GM18502 (cell line): ENCODE measurements around the gene RAX2.

Experiments
- ATAC-seq: cut with Tn5 transposase; IDR thresholded peaks from one replicate; pipeline ENCODE4 v1.9.1; 2021; ENCODE audit warnings: mild to moderate bottlenecking; ENCODE audit not compliant: unreplicated experiment, poor library complexity

Gene RAX2

DNA sequence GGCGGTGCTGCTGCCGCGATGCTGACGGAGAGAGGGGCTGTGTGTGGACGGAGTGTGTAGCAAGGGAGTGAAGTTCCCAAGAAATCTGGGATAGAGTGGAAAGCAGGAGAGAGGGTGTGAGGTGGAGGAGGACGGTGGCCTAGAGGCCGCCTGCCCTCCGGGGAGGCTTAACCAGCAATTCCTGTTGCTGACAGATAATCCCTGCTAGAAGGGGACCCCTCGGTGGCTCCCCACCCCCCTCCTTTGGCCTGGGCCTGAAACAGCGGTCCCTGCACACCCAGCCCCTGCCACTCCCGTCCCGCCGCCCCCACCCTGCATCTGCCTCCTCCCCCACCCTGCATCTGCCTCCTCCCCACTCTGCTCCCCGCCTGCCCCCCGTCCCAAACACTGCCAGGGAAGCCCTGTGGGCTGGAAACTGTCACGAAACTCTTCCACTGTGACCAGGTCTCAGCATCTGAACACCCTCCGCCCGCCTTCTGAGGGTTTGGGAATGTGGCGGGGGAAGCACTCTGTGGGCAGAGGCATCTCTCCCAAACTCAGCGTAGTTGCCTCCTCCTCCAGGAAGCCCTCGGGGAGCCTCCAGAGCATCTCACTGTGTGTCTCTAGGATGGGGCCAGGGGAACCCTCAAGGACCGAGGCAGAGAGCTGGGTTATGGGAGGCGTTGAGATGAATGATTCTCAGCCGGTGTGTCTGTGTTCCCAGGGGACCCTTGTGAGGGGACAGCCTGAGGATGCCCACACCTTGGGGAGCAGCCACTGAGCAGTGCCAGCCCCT, 31.3 kb upstream of the RAX2 start:
- no peak for ATAC-seq

DNA sequence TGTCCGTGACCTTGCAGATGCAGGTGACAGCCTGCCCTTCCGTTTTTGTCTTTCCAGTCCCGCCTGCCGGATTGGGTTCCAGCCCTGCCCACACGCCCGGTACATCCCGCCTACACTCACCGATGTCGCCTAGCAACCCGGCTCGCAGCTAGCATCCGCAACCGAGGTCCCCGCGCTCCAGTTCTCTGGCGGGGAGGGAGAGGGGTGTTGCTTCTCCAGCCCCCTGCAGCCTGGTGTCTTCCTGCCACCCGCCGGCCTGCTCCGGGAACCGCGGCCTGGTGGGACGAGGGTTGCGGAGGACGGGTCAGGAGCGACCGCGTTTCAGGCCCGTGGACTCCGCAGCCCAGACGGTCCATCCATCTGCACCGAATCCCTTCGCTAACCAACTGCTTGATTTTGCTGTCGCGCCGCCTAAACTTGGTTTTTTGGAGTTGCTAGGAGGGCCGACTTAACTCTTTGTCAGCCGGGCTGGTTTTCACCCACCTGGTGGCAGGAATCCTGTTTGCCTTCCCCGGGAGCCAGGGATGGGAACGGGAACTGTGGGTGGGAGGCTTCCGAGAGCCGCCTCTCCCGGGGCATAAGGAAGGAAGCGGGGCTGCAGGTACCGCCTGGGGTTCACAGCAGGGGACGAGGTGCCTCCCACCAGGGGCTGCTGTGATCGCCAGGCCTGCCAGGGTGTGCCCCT, 29.5 kb upstream of the RAX2 start:
- no peak for ATAC-seq

DNA sequence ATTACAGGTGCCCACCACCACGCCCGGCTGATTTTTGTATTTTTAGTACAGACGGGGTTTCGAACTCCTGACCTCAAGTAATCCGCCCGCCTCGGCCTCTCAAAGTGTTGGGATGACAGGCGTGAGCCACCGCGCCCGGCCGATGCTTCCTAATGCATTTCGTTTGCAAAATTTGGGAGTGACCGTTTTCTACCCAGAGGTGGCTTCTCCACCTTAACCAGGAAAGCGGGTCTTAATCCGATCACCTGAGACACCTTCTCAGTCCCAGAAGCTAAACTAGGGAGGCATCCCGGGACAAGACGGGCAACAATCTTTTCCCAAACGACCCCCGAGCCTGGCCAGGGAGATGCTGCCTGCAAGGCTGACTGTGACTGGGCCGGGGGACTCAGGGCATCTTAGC, 29.0 kb upstream of the RAX2 start:
- ATAC-seq, result no peak

DNA sequence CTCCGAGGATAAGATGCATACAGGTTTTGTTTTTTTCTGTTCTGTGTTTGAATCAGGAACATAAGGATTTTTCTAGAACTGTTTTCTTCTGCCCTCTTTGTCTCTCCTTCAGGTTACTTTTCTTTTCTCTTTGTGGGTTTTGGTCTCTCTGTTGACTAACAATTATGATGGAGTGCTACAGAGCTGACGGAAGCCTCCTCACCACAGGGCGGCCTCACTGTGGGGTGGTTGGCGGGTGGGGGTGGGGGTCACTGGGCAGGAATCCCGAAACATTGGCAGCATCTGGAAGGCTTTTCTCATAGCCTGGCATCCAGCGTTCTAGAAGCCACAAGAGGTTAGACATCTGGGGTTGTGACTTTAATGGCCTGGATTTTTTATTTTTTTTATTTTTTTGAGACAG, 26.1 kb upstream of the RAX2 start:
- no peak for ATAC-seq

DNA sequence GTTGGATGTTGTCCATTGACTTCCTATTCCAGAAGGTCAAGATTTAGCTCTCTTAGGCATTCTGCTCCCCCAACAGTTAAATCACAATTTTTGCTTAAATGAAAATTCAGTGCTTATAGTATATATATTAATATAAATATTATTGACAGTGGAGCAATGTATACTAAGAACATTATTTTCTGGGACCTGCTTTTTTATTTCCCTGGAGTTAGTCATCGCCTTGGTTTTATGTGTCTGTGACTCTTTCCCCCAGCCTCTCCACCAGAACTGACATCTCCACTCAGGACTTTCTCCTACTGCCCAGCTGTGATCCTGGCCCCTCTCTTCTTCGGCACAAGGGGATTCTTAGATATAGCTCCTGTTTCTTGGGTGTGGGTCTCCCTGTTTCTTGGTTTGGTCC, 24.3 kb upstream of the RAX2 start:
- ATAC-seq, result no peak

DNA sequence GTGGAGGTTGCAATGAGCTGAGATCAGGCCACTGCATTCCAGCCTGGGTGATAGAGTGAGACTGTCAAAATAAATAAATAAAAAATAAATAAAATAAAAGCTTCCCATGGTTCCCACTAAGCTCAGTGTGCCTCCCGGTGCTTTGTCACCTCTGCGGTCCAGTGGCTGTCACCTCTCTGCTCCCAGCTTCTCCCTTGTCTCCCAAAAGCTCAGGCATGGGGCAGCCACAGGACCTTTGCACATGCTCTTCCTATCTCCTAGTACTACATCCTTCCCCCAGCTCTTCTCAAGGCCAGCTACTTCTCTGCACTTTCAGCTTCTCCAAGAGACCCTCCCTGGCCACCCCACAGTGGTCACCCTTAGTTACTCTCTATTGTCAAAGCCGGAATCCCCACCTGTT, 21.8 kb upstream of the RAX2 start:
- no peak for ATAC-seq

DNA sequence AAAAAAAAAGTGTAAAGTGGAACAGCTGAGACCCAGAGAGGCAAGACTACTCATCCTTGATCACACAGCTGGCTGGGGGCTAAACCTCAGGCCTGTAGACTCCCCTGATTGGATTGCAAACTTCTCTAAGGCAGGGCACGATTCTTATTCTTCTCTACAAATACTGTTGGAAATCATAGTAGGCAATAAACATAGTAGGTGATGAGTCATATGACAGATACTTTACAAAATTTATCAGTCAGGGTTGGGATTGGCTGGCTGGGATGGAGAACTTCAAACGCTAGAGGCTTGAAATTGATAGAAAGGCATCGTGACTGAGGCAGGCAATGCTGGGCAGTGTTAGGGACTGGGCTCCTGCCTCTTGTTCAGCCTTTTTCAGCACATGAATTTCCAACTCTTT, 20.1 kb upstream of the RAX2 start:
- no peak for ATAC-seq

DNA sequence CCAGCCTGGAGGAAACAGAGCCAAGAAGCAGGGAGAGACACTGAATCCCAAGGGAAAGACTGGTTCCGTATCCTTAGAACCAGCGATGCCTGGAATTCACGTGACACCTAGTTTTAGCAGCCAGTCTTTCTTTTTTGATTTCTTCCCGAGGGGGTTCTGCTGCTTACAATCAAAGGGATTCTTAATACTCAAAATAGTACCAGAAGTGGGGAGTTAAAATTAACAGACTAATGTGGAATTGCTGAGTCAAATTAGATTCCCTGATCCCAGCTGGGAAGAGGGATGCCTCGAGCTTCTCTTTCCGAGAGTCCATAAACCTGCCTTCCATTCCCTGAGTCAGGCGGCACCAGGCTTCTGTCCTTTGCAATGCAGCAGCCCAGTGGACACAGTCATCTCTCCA, 18.9 kb upstream of the RAX2 start:
- ATAC-seq, result no peak

DNA sequence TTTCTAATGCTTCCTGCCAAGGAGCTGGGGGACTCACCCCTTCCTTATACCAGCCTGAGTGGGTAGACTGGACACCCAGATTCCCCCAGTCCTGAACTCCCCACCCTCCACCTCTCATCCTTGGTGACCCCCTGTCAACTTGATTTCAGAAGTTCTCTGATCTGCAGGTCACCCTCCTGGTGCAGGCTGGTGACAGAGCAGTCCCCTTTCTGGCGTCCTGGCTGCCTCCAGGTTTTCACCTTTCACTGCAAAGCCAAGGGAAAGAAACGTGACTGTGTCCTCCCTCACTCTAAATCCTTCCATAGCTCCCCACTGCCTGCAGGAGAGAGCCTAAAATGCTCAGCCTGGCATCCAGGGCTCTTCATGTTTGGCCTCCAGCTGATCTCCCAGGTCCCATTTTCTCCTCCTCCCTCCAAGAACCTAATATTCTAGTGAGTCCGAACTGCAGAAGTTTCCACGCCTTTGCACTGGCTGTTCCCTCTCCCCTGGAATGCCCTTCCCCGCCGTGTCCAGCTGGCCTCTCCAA, 18.2 kb upstream of the RAX2 start:
- ATAC-seq, result no peak

DNA sequence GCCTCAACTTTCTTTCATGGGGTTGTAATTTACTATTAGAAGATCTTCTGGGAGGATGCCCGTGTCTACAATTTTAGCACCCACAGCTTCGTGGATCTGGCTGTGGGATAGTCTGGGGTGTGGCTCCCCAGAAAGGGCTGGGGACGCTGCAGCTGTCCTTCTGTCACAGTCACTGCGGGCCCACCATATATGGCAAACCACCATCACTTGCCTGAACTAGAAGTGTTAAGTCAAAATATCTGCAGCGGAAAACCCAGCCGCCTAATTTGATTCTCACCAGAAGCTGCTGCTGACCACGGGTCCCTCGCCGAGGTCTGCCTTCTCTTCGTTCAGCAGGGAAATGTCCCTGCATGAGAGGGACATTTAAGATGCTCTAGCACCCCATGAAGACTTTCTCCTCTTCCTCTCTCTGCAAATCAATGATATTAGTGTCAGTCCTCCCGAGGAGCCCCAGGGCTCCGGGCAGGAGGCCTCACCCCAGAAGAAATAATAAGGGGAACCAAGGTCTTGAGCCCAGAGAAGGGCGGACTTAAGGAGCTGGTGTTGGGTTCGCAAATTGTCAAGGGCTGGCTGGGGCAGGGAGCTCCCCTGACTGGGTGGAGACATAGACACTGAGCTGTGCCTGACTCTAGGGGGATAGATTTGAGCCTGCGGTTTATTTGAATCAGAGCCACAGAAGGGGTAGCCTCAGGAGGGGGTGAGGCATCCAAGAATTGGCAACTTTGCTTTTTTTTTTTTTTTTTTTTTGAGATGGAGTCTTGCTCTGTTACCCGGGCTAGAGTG, 17.2 kb upstream of the RAX2 start:
- no peak for ATAC-seq

DNA sequence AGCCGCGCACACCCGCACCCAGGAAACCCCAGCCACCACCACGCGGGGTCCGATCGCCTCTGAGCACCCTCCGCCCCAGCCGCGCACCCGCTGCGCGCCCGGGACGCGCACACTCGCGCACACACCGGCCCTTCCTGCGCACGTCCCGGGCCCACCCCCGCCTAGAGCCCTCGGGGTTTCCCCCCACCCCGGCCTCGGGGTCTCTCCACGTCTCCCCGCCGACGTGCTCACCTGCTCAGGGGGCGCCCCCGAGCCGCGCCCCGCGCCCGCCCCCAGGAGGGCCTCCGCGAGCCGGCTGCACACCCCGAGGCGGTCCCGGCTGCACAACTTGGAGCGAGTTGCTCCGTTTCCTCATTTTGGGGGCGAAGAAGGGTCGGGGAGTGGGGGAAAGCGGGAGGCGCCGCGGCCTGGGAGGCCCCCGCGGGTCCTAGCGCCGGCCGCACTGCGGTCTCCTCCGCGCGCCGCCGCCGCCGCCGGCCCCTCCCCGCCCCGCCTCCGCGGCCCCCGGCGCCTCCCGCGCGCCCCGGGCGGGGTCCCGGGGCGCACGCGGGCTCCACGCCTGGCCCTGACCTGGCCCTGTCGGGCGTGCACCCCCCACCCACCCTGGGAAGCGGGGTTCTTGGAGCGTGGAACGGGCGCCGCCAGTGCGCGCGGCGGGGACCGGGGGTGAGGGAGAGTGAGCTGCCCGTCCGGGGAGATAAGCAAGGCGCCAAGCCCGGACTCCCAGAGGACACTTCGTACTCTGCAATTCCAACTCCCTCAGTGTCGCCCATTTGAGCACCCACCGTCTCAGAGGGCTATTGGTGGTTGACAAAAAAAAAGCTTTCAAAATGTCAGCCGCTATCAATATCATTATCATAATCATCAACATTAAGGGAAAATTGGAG, 14.2 kb upstream of the RAX2 start, which contains the start of gene MATK:
MATK (minus strand) TSS at position 444 of the 887 bp plus-strand sequence. CDS start 1,246 bp downstream, outside the sequence.
- ATAC-seq, result no peak

DNA sequence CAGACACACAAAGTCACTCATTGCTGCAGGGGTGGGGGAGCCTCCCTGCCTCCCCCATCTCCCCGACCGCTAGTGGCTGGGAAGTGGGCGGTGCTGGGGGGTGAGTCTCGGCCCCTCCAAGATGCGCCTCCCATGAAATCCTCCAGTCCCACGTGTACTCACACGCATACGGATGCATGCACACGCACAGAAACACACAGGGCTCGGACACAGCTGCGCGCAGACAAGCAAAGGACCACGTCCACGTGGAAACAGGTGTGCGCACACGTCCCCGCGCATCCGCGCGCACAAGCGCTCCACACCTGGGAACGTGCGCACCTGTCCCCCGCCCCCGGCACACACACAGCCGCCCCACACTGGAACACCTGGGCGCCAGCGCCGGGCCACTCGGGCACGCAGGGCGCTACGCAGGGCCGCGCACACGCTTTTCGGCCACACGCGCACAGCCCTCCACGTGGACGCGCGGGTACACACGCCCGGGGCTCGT, 13.5 kb upstream of the RAX2 start:
- ATAC-seq, result no peak

DNA sequence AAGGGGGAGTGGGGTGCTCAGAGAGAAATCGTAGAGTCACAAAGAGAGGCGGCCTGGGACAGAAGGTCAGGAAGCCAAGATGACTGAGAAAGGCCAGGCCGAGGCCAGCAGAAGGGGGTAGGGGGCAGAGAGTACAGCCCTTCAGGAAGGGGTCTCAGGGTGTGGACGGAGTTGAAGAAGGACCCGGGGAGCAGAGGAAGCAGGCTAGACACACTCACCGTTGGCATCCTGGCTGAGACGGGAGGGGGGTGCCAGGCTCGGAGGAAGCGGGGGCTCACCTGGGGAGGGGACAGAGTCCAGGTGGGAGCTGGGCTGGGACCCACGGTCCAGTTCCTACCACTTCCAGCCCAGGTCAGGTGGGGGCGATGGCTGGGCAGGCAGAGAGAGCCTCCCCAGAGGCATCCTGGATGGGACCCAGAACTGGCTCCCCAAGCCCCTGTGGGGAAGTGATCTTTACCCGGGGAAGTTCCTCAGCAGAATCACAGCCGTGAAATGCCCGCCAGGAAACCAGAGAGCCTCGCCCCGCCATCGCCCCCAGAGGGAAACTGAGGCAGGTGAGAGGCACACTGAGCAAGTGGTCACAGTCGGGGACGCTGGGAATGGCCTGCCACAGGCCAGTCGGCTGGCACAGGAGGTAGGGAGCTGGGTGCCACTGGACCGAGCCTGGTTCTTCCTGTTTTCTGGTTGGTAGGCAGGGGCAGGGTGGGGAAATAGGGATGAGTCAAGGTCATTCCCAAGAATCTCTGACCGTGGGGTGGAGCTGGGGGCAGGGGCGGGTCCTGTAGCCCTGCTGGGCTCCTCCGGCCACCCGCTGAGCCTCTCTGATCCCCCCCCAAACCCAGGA, 12.8 kb upstream of the RAX2 start:
- ATAC-seq, result no peak

DNA sequence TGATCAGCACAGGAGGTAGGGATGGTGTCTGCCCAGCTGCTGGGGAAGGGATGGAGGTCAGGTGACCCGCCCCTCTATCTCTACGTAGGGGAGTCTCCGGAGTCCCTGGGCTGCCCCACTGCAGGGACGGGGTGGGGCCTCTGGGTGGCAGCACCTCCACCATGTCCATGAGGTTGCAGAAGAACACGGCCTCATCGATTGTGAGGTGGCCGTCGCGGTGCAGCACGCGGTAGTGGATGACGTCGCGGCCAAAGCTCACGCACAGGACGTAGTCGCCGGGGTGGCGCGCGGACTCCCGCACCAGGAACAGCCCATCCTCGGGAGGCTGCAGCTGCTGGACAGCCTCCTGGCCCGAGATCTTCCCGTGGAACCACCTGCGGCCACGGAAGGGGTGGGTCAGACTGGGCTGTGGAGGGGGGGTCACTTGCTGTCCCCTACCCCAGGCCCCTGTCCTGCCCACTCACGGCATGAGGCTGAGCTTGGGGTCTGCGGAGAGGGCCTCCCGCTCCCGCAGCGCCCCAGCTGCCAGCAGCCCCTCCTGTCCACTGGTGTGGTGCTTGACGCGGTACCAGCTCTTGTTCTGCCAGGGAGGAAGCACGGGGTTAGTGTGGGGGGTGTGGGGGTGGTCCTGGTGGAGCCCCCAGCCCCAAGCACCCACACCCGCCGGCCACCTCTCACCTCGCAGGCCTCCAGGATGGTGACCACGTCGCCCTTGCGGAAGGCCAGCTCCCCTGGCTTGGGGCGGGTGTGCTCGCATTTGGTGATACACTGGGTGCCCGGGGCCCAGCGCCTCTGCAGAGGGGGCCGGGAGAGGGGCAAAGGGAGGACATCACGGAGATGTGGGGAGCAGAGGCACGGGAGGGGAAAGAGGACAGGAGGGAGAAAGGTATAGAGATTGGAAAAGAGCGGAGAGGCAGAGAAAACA, 11.9 kb upstream of the RAX2 start:
- no peak for ATAC-seq

DNA sequence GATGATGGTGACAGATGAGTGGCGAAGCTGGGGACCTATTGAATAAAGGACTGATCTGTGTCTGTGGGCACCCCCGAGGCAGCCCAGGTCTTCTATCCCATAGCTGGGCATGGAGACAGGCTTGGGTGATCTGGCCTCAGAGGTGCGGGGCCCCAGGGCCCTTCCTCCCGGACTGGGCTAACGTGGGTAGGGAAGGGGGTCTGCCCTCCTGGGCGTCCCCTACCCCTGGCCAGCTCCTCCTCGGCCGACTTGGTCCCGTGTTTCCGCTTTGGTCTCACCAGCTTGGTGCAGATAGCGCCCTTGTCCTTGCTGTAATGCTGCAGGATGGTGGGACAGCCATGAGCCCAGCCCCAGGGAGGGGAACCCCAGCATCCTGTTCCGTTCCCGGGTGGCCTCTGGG, 10.9 kb upstream of the RAX2 start:
- ATAC-seq, result no peak

DNA sequence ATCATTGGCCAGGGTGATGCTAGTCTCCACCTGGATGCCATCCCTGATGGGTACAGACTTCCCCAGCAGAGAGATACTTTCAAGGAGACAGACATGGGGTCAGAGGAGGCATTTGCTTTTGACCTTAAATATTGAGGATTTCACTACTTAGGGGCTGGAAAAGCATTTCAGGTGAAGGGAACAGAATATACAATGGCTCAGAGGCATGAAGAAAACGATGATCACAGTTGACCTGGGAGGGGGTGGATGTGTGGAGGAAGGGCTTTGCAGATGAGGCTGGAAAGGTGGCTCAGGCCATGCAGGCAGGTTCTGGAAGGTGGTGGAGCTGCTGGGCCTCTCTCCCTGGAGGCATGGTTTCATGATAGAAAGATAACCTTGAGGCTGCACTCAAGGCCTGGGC, 10.3 kb upstream of the RAX2 start:
- ATAC-seq, result no peak

DNA sequence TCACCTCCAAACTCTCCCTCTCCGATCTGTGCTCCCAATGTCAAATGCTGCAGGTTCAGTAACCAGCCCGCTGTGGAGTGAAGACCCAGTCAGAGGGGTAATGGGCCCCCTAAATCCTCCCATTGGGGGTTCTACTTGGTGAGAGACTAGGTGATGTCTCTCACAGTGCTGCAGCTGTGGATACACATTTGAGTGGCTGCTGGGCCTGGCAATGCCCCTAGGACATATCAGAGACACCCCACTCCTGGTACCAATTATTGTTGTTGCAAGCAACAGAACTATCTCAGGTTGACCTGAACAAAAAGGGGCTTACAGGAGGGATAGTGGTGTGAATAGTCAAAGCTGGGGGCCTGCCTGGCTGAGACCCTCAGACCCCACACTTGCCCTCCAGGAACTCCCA, 9.6 kb upstream of the RAX2 start:
- ATAC-seq, result no peak

DNA sequence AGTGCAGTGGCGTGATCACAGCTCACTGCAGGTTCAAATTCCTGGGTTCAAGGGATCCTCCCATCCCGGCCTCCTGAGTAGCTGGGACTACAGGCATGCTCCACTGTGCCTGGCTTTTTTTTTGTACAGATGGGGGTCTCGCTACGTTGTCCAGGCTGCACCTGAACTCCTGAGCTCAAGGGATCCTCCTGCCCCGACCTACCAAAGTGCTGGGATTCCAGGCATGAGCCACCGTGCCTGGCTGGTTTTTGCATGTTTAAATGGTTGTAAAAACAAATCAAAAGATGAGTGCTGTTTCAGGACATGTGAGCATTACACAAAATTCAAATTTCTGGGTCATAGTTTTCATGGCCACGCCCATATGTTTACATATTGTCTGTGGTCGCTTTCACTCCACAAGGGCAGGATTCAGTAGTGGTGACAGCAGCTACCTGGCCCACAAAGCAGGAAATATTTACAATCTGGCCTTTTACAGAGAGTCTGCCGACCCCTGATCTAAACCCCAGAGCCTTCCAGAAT, 8.8 kb upstream of the RAX2 start:
- no peak for ATAC-seq
